PFSK-1 (cell line): ENCODE results near the gene TENM3.

Experiments used
- FOXP2 ChIP-seq: optimal IDR thresholded peaks from 2 replicates; pipeline ENCODE3; 2011; ENCODE audit warnings: borderline replicate concordance, control low read depth, inconsistent platforms; ENCODE audit not compliant: insufficient read depth; ENCODE audit errors: extremely low read length, extremely low read depth
- POLR2AphosphoS5 ChIP-seq: IDR thresholded peaks from 2 replicates; pipeline ENCODE4 v1.6.1; 2012; ENCODE audit warnings: low read depth, mild to moderate bottlenecking, control low read depth, low read length, moderate library complexity
- SIN3A ChIP-seq: IDR thresholded peaks from 2 replicates; pipeline ENCODE4 v1.6.1; 2012; ENCODE audit warnings: mild to moderate bottlenecking, low read length, moderate library complexity, borderline replicate concordance; ENCODE audit not compliant: insufficient read depth
- TAF1 ChIP-seq: IDR thresholded peaks from 2 replicates; pipeline ENCODE4 v1.6.1; 2012; ENCODE audit warnings: low read length, control low read depth, borderline replicate concordance; ENCODE audit not compliant: insufficient read depth
- TF ChIP-seq, protein P1 (sequence below), 2 experiments: IDR thresholded peaks; 2 replicates each; pipeline versions ENCODE4 v1.6.1 to v1.8.0; 2011 to 2012; ENCODE audit warnings: low read depth in 2 of 2, low read length in 2 of 2, control low read depth in 1 of 2, inconsistent platforms in 1 of 2, mild to moderate bottlenecking in 1 of 2, moderate library complexity in 1 of 2; ENCODE audit not compliant: insufficient read depth in 1 of 2

Gene TENM3

DNA sequence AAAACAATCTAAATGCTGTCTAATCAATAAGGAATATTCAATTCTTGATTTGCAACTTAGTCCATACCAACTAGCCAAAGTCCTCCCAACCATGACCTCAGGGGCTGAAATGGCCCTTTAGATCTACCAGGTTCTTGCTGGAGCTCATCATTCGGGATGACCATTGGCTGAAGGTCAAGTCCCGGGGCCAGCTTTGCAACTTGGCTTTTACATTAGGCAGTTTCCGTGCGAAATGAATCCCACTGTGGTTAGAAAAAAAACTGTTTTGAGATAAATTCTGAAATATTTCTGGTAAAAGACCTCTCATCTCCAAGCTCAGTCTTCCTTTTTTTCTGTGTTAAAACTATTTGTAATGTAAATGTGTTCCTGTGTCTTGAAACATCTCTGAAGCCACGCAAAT, 178.6 kb downstream of the TENM3 start:
- TF ChIP-seq TAF1 (no peak), FOXP2 (no peak), SIN3A (no peak), POLR2AphosphoS5 (no peak)
- TF ChIP-seq, protein P1, sequence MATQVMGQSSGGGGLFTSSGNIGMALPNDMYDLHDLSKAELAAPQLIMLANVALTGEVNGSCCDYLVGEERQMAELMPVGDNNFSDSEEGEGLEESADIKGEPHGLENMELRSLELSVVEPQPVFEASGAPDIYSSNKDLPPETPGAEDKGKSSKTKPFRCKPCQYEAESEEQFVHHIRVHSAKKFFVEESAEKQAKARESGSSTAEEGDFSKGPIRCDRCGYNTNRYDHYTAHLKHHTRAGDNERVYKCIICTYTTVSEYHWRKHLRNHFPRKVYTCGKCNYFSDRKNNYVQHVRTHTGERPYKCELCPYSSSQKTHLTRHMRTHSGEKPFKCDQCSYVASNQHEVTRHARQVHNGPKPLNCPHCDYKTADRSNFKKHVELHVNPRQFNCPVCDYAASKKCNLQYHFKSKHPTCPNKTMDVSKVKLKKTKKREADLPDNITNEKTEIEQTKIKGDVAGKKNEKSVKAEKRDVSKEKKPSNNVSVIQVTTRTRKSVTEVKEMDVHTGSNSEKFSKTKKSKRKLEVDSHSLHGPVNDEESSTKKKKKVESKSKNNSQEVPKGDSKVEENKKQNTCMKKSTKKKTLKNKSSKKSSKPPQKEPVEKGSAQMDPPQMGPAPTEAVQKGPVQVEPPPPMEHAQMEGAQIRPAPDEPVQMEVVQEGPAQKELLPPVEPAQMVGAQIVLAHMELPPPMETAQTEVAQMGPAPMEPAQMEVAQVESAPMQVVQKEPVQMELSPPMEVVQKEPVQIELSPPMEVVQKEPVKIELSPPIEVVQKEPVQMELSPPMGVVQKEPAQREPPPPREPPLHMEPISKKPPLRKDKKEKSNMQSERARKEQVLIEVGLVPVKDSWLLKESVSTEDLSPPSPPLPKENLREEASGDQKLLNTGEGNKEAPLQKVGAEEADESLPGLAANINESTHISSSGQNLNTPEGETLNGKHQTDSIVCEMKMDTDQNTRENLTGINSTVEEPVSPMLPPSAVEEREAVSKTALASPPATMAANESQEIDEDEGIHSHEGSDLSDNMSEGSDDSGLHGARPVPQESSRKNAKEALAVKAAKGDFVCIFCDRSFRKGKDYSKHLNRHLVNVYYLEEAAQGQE (IDR thresholded peaks at IDR 0.05; ENCODE audit: insufficient read depth in 1 of 2, low read depth in 2 of 2, low read length in 2 of 2): no peak

DNA sequence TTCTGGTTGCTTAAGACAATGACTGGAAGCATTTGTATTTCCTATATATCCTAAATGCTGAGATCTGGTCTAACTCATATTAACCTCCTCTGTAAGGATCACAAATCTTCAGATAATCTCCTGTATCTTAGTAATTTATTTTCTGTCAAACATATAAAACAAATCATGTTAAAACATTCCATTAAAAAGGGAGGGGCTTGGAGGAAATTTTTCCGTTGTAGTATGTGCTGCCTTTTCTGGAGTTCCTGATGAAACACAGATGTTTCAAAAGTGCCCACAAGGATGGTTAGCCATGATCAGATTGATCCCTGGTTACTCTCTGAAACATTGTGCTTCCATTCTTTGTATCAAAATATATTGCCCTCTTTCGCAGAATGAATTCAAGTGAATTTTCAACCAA, 182.1 kb downstream of the TENM3 start:
- TF ChIP-seq SIN3A: no peak
- TF ChIP-seq TAF1: no peak
- TF ChIP-seq, protein P1 (IDR thresholded peaks at IDR 0.05; ENCODE audit: insufficient read depth in 1 of 2, low read depth in 2 of 2, low read length in 2 of 2): no peak
- TF ChIP-seq FOXP2: no peak
- TF ChIP-seq POLR2AphosphoS5: no peak

DNA sequence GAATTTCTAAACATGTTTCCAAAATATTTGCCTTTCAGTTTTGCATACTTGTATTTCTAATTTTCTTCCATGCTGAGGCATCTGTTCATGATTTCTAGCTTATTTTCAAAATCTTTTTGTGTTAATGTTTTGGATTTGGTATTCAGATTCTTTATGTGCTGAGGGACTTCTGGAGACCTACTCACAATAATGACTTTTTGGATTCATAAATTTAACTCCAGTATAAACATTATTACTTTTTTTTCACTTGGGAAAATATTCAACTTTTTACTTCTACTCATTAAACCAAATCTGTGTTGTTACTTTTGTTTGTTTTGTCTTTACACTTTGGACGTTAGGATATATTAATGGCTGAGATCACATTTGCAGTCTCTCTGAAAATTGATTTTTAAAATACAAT, 183.7 kb downstream of the TENM3 start:
- TF ChIP-seq, protein P1 (IDR thresholded peaks at IDR 0.05; ENCODE audit: insufficient read depth in 1 of 2, low read depth in 2 of 2, low read length in 2 of 2): no peak
- TF ChIP-seq SIN3A (no peak), TAF1 (no peak), POLR2AphosphoS5 (no peak), FOXP2 (no peak)

DNA sequence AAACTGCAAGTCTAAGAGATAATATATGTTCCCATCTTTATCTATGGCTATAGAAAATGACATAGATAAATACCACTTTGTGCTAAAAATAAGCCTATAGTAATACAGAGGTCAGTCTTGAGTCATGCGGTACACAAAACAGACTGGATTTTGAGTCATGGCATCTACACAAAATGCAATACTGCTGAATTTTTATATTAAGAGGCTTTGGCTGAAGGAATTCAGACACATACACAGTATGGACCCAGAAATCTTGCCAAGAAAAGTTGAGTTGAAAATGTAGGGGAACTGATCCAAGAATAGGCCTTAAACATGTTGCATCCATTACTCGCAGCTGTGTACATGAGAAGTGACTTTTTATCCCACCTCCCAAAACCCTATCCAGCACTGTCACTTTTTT, 184.4 kb downstream of the TENM3 start:
- TF ChIP-seq SIN3A (no peak), FOXP2 (no peak), POLR2AphosphoS5 (no peak)
- TF ChIP-seq, protein P1 (IDR thresholded peaks at IDR 0.05; ENCODE audit: insufficient read depth in 1 of 2, low read depth in 2 of 2, low read length in 2 of 2): no peak

DNA sequence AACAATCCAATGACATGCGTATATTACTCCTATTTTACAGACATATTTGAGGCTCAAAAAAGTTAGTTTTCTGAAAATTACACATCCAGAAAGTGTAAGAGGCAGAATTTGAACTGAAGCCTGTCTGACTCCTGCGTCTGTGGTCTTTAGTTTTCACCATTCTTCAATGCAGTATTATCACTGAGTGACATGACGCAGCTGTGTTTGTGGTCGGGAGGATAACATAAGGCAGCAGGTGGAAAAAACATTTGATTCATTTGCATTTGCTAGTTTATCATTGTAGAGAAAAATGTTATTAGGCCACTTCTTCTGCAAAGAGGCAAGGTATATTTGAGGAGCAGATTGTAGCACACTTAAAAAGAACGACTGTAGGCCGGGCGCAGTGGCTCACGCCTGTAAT, 186.7 kb downstream of the TENM3 start:
- TF ChIP-seq SIN3A (no peak), TAF1 (no peak), FOXP2 (no peak), POLR2AphosphoS5 (no peak)
- TF ChIP-seq, protein P1 (IDR thresholded peaks at IDR 0.05; ENCODE audit: insufficient read depth in 1 of 2, low read depth in 2 of 2, low read length in 2 of 2): no peak
